SW 1271 (cell line): ENCODE results near the gene AMBP.

ENCODE experiments used
- DNase-seq, 2 experiments: peaks; one replicate each; lab custom pipeline; 2025; lab: John Stamatoyannopoulos, UW

AMBP gene

DNA sequence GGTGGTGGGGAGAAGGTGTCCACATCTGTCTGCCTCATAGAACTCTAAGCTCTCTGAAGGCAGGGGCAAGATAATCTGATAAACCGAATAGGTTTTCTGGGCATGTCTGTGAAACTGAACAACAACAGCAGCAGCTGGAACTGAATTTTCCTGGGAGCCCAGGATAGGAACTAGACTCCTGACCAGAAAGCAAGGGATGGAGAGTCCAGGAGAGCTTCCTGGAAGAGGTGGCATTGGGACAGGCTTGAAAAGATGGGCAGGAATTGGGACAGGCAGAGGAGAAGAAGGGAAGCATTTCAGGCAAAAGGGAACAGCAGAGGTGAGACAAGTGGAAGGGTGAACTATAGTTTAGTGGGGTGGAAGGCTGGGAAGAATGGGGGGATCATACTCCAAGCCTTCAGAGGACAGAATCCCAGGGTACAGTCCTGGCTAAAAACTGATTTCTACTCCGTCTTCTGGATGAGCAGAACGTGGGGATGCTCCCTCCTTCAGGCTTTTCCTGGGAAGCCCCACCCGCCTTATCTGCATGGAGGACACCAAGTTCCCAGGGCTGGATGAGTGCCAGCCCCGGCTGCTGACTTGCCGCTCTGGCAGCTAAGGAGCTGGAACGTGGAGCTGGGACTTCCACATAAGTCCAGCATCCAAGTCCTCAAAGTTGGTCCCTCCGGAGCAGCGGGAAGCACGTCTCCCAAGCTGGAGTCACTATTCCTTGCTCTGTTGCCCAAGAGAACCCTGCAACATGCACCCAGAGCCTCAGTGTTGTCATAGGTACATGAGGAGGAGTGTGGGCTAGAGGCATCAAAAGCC is 34.9 kb upstream of the AMBP start:
- no peak for DNase-seq

DNA sequence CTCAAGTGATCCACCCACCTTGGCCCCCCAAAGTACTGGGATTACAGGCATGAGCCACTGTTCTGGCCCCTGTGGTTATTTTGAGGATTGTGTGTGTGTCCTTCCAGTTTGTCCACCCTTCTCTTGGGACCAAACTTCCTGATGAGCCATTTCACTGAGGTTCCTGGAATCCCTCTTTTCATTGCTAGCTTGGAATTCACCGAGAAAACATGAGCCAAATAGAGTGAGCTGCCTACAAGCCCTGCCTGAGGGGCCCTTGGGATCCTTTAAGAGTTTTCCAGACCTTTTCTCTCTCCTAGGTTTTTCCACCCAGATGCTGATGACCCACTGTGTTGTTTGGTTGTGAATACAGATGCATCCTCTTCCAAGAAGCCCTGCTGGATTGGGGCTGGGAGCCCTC is 34.2 kb upstream of the AMBP start:
- no peak for DNase-seq

DNA sequence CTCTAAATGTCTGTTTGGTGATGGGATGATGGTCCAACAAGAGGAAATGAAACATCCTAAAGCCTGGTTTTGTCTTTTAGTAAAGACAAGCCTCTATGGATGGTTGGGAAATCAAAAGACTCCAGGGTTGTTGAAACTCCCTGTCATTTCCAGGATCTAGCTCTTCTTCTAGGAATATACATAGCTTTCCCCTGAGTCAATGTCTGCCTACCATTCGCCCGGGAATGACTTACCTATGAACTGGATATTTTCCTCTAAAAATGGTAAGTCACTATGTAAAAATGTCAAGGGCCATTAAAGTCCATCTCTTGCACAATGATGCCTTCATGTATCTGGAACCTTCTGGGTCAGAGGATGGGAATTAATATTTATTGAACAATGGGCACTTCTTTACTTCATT is 32.1 kb upstream of the AMBP start:
- peak; percentile 16 to 32 for DNase-seq

DNA sequence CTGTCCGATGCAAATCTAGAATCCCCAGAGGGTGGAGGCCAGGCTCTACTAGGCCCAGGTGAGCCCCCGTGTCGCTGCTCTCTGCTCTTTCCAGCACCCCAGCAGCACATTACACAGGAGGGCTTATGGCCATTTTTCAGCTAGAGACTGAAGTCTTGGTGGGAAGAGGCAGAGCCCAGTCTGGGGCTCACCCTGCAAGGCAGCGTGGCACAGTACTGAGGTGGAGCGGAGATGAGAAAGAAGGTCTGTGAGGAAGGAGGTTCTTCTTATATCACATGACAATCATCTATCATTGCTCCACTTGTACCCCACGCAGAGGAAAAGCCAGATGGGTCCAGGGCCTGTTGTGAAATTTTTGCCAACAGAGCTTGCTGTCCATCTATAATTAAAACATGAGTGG is 31.0 kb upstream of the AMBP start:
- DNase-seq, result no peak

DNA sequence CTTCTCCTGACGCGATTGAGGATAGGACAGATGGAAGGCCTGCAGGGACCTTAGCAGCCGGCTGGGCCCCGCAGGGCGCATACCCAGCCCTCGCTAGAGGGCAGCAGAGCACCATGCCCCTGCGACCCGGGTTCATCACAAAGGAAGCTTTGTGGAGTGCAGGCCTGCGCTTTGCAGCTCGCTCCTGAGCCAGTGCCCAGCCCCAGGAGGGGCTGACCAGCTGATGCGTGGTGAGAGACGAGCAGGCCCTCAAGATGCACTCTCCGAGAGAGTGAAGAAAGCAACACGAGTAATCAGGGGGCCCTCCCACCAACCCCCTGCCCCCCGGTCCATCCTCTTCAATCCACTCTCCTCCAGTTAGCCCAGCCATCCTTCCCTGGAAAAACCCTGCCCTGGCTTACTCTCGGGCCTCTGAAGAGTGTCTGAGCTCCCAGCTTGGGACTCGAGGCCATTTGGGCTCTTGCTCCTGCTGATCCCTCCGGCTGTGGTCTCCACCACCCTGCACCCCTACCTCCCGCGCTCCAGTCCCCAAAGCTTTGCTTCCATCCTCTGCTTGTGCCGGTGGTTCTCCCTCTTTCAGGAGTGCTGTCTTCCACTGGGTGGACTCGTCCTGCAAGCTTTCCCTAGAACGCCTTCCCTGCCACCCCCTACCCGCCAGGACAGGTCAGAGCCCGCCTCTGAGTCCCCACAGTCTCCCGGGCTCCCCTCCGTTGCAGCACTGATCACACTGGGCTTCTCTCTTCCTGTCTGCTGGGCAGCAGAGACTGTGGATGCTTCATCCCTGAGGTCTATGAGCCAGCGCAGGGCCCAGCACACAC is 30.1 kb upstream of the AMBP start:
- DNase-seq, result peak in 1 of 2 experiments; percentile 41

DNA sequence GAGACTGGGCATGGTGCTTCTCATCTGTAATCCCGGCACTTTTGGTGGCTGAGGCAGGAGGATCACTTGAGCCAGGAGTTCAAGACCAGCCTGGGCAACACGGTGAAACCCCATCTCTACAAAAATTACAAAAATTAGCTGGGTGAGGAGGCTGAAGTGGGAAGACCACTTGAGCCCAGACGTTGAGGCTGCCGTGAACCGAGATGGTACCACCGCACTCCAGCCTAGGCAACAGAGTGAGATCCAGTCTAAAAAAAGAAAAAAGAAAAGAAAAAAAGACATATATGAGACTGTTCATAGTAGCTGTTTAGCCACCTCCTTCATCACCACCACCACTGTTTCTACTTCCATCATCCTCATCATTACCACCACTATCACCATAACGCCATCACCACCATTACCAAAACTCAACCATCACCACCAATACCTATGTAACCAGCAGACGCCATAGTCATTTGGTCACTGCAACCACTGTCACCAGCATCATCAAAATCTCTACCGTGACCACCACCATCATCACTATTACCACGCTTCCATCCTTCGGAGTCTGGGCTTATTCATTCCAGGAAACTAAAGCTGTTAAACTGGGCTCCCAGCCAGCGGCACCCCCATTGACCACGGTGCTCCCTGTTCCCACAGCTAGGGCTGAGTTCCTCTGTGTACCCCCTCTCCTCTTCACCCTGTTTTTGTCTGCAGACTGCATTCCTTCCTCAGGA is 29.3 kb upstream of the AMBP start:
- no peak for DNase-seq

DNA sequence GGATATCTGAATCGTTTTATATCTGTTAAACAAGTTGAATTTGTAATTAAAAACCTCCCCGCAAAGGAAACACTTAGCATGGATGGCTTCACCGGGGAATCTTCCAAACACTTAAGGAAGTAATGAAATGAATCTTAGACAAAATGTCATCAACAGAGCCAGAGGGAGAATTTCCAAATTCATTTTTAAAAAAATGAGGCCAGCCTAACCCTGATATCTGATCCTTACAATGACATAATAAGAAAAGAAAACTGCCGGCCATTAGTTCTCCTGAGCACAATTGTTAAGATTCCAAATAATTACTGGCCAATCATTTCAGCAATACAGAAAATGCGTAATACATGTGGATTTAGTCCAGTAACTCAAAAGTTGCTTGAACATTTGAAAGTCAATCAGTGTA is 27.1 kb upstream of the AMBP start:
- DNase-seq, result no peak

DNA sequence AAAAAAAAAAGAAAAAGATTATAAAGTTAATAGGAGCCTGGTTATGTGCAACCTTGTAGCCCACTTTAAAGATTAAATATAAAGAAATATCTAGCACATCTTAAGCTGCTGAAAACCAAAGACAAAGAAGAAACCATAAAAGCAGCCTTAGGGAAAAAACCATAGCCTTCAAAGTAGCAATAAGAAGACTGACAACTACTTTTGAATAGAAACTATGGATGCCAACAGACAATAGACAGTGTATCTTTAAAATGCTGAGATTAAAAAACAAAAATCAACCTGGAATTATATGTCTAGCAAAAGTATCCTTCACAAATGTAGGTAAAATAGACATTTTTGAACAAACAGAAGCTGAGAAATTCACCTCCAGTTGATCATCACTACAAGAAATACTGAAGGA is 24.4 kb upstream of the AMBP start:
- no peak for DNase-seq

DNA sequence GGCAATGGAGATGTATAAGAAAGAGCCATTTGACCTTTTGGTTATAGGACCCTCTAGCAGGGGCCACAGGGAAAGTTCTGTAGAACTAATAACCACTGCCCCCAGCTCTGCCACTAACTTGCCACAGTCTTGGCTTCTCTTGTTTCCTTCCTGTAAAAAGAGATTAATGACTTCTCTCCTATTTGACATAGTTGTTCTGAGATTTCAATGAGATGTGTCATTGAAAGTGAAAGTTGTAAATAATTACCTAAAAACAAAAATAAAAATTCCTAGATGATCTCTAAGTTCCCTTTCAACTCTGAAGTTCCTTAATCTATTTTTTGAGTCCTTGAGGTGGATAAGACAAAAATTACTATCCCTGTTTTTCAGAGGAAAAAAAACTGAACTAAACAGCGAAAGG is 22.4 kb upstream of the AMBP start:
- DNase-seq, result no peak

DNA sequence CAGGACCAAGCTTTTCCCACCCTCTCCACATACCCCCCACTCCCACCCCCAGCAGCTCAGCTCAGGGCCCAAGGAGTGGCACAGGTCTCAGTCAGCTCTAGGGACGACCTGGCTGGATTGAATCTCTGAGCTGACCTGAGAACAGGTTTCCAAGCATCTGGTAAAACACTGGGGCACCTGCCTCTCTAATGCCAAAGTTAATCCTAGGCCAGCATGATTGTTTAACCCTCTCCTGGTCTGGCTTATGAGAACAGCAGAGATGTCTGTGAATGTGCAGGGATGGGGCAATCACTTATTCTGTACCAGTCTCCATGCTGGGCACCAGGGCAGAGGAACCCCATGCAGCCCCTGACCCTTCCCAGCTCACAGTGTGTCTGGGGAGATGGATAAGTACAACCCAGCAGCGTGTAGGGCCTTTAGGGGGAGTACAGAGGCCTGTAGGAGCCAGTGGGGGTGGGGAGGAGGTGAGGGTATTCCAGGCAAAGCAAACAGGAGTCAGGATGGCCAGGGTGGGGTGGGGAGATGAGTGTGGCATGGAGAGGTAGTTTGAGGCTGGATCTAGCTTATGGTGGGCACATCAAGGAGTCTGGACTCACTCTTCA is 21.7 kb upstream of the AMBP start:
- DNase-seq, result no peak

DNA sequence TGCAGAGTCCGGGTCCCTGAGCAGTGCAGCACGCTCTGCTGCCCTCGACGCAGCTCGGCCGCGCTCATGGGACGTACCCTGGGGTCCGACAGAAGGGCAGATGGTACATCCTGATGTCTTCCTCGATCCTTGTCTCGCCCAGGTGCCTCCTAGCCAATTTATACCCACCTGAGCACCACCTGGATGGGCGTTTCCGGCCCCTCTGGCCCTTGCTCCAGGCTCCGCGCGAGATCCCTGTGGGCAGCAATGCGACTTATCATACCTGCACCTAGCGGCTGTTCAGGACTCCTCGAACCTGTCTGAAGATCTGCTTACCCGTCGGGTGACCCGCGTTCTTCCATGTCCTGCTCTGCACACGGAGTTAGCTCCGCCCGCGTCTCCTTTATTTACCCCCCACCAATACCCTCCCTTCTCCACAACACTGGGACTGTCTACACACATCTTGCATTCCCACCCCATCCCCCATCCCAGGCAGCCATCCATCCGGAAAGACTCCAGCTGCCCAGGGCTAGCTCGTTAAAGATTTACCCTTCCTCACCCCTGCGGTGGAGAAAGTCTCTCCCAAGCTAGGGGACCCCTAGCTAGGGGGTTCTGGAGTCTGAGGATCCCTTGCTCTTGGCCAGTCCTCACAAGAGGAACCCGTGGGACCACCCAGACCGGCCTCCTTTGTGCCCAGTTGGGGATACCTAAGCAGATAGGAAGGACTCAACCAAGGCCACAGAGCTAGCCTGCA is 21.0 kb upstream of the AMBP start, which contains the start of gene KIF12:
TSS of gene KIF12 (minus strand) at position 357 of the 733 bp plus-strand sequence. CDS start at position 341, 16 bp downstream.
- no peak for DNase-seq

DNA sequence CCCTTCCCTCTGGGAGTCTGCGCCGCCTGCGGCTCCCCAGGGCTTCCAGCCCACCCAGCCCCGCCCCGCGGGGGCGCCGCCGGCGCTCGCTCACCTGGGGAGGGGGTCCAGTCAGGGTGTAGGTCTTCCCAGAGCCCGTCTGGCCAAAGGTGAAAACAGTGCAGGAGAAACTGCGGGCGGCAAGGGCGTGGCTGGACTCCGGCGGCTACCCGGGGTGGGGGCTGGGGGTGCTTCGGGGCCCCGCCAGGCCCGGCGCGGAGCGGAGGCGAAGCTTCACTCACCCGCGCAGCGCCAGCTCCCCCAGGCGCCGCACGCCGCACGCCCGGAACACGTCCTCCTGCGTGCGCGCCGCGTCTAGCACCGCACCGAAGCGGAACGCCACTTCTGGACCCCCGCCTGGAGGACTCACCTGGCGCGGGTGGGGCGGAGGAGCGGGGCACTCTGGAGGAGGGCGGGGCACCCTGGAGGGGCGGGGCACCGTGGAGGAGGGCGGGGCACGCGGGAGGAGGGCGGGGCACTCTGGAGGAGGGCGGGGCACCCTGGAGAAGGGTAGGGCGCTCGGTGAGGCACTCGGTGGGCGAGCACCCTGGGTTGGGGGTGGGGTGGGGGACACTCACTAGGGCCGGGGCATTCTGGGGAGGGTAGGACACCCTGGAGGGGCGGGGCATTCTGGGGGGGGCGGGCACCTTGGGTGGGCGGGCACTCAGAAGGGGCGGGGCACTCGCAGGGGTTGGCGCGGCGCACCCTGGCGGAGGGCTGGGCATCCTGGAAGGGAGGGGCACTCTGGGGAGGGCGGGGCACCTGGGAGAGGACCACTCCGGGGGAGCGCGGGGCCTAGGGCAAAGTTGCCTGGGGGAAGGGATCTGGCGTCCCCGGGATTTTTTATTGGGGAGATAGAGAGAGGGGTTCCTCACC is 20.2 kb upstream of the AMBP start:
- DNase-seq, result no peak

DNA sequence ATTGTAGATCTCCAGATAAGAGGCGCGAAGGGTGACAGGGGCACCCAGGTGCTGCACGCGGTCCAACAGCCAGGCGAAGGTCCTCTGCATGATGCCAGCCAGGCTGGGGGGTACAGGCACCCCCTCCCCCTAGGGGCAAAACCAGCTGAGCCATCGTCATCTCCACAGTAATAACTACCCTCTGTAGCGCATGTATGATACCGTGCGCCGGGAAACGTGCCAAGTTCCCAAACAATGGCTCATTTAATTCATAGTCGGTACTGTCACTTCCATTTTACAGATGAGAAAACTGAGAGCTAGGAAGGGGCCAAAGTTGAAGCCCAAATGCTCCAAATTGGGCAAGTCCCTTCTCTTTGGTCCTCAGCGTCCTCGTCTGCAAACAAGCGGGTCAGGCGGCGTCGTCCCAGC is 19.5 kb upstream of the AMBP start:
- no peak for DNase-seq

DNA sequence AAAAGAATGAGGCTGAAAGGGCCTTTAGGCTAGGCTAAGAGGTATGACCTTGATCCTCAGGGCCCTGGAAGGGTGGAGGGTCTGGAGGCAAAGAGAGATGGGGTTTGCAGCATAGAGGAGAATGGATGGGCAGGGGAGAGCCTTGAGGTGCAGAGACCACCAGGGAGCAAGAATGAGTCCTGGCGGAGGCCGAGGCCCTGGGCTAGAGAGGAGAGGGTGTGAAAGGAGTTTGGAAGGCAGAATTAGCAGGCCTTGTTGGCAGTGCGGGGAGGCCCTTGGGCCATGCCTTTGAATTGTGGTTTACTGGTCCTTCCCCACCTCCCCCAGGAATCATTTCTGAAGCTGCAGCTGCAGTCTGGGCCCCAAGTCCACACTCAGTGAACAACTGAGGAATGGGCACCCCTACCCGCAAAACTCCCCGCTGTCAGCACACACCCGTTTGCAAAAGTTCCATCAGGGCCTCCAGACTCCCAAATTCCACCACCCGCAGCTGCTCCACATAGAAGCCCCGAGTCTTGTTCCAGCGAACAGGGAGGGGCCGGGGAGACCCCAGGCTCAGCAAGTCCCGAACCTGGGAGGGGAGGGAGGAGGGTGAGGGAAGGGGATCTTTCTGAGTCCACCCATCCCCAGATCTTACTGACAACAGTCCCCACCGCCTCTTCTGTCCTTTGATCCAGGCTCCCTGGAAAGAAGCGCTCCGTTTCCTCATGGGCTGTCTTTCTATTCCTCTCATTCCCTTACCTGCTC is 18.9 kb upstream of the AMBP start:
- no peak for DNase-seq

DNA sequence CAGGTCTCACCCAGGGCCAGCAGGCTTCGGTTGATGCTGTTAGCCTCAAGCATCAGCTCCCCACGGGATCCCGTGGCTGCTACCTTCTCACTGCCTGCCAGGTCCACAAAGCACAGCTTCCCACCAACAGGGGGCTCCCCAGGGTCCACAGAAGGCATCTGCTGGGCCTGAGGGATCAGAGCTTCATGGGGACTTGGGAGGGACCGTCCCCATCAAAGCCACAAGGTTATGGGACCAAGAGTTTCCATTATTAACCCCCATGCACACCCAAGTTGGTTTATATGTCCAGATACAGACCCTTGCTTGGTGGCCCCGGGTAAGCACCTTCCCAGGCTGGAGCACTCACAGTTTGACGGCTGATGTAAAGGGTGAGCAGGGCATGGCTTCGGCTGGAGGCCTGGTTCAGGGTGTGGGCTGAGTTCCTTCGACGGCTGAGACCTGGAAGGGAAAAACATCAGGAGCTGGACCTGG is 18.0 kb upstream of the AMBP start:
- no peak for DNase-seq

DNA sequence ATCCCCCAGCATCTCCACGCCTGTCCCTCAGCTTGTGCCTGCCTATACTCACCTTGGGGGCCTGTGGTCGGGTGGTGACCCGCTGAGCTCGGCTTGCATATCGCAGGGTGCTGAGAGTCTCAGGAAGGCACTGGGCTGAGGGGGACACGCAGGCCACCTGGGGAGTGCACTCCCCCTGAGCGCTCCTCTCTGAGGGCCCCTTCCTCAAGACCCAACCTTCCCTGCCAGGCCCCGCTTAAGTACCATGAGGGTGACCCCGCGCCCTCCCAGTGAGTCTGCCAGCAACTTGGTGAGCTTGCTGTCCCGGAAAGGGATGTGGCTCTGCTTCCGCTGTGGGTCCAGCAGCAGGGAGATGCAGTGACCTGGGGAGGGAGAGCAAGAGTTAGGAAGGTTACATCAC is 16.9 kb upstream of the AMBP start:
- no peak for DNase-seq

DNA sequence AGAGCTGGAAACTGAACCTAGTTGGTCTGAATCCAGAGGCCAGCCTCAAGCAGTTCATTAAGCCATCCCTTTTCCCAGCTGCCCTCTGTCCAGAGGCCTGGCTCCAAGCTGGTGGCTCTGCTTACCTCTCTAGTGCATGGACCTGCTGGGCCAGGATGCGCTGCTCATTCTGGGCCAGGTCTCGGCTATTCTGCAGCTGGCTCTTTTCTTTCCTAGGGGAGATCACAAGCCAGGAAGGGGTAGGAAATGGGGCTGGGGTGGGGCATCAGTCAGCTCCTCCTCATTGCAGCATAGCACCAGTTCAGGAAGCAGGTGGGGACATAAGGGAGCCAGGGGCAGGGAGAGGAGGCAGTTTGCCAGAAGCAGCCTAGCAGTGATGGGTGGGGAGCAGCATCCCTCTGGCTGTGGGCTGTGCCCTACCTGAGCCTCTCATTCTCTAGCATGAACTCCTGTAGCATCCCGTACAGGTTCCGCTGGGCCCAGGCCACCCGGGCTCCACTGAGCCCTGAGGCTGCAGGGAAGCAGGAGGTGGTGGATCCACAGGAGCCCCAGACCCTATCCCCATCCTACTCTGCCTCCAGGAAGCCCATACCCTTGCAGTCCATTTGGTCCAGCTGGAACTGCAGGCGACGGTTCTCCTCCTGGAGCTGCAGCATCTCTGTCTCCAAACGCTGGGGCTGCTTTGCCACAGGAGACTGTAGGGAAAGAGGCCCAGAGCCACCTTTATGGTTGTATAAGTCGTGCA is 15.8 kb upstream of the AMBP start:
- no peak for DNase-seq

DNA sequence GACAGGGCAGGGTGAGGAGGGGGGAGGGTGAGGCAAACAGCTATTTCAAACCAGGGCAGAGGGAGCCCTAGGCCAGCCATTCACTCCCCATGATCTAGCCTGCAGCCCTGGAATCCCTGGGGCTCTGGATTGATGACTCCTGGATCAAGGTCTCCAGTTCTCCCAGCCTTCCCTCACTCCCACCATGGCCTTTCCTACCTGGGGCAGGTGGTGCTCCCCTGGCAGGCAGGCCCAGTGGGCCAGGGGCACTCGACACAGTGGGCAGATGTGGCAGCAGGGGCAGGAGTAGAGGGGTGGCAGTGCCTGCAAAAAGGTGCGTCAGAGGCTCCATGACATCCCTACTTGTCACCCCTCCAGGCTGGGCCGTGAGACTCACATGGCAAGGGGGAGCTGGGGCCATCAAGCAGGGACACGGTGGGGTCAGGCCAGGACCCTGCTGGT is 15.0 kb upstream of the AMBP start:
- DNase-seq, result no peak

DNA sequence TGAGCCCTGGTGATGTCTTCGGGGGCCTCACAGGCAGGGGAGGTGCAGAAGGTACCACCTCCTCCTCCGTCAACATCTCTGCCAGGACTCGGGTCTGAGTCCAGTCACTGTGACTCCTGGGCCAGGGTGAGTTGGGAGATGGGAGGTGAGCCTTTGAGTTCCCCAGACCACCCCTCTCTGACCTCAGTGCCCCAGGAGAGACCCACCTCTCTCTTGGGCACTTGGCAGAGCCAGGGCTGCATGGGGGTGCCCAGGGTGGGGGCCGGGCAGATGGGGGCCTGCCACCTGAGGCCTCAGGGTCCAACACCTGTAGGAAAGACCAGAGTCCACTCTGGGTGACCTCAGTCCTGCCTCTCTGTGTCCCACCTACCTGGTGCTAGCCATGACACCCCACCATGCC is 14.2 kb upstream of the AMBP start:
- no peak for DNase-seq
